AG04449 (cell line): ENCODE results near the gene ATG14.

Experiments
- CTCF ChIA-PET: fragments of 350-600 bp; formaldehyde crosslinking; extraction: SDS; loops from one replicate; lab custom pipeline; 2021; ENCODE audit warnings: antibody characterized with exemption; lab: Yijun Ruan, JAX
- POLR2A ChIA-PET: fragments of 400-600, 350-600 bp; formaldehyde crosslinking; extraction: SDS; loops from one replicate; lab custom pipeline; 2020; ENCODE audit warnings: antibody characterized with exemption, inconsistent platforms; lab: Yijun Ruan, JAX
- DNase-seq: peaks from one replicate; pipeline ENCODE4 v3.0.0-alpha.2; 2010; ENCODE audit warnings: low read depth, low spot score
- H3K4me3 ChIP-seq: 2 replicates; pipeline ENCODE4 v1.5.1; 2011; ENCODE audit warnings: low read depth, mild to moderate bottlenecking, control low read depth, low read length
- CTCF ChIP-seq: IDR thresholded peaks from one replicate; pipeline ENCODE4 v1.5.1; 2011; ENCODE audit warnings: mild to moderate bottlenecking, moderate library complexity, low read length, control low read depth, inconsistent platforms; ENCODE audit not compliant: insufficient read depth; ENCODE audit errors: missing control alignments

Gene ATG14

GRCh38 chr14:55438066-55438683, 26.5 kb upstream of the ATG14 start:
- CTCF ChIA-PET, result interaction anchor here (0.6 to 9.1 kb wide), 36 partner anchors 10 to 1878 kb away, joined by 3 to 124 read pairs (median 4); no protein-coding TSS in a partner anchor
- no peak for DNase-seq

GRCh38 chr14:55436931-55437330, 25.3 kb upstream of the ATG14 start:
- TF ChIP-seq CTCF, result no peak
- H3K4me3 ChIP-seq, result no peak overlapping the region
- no peak for DNase-seq
- ChIA-PET POLR2A (interaction anchor here (0.7 kb wide), 1 partner anchor 10 kb away, joined by 3 read pairs; no protein-coding TSS in a partner anchor), CTCF (interaction anchor here (1.0 to 11.0 kb wide), 12 partner anchors 9 to 1053 kb away, joined by 3 to 124 read pairs (median 12); no protein-coding TSS in a partner anchor)

More at GRCh38 chr14:55438066-55438683, 26.5 kb upstream of the ATG14 start:
- TF ChIP-seq CTCF, result peak; percentile 41
- POLR2A ChIA-PET, result no interaction called here
- no peak overlapping the region for H3K4me3 ChIP-seq

GRCh38 chr14:55436519-55436918, 24.9 kb upstream of the ATG14 start:
- H3K4me3 ChIP-seq, result no peak overlapping the region
- POLR2A ChIA-PET, result no interaction called here
- no peak for TF ChIP-seq CTCF
- DNase-seq, result no peak
- CTCF ChIA-PET, result interaction anchor here (1.0 to 11.0 kb wide), 10 partner anchors 9 to 1053 kb away, joined by 3 to 124 read pairs (median 12); no protein-coding TSS in a partner anchor

GRCh38 chr14:55434805-55435174, 23.2 kb upstream of the ATG14 start:
- H3K4me3 ChIP-seq, result no peak overlapping the region
- DNase-seq, result no peak
- POLR2A ChIA-PET, result no interaction called here
- TF ChIP-seq CTCF, result no peak
- CTCF ChIA-PET, result interaction anchor here (0.7 to 11.0 kb wide), 9 partner anchors 8 to 231 kb away, joined by 3 to 124 read pairs (median 5); no protein-coding TSS in a partner anchor

GRCh38 chr14:55433880-55434804, 22.5 kb upstream of the ATG14 start:
- no peak for DNase-seq
- H3K4me3 ChIP-seq, result no peak overlapping the region
- ChIA-PET CTCF (interaction anchor here (0.7 to 11.0 kb wide), 9 partner anchors 8 to 231 kb away, joined by 3 to 124 read pairs (median 4); no protein-coding TSS in a partner anchor), POLR2A (no interaction called here)
- TF ChIP-seq CTCF, result no peak
